Measurements from ENCODE around the gene KIF2A.

GRCh38 chr5:62288118-62288517, 17.9 kb upstream of the KIF2A start:
- TF ChIP-seq ARNT (IDR thresholded peaks at IDR 0.05) (no peak), TARDBP (IDR thresholded peaks at IDR 0.05) (no peak), FOXM1 (IDR thresholded peaks at IDR 0.05; ENCODE audit: borderline replicate concordance) (no peak), FOXK2 (IDR thresholded peaks at IDR 0.05) (no peak), L3MBTL2 (conservative IDR thresholded peaks at IDR 0.05) (no peak), CTBP1 (IDR thresholded peaks at IDR 0.05; ENCODE audit: borderline replicate concordance) (no peak), PKNOX1 (IDR thresholded peaks at IDR 0.05) (no peak), ELF4 (IDR thresholded peaks at IDR 0.05) (no peak)
